Fibroblast of lung (primary cell): Measurements from ENCODE around the gene SHROOM3. TPM values are rescaled to one million over a fixed set of nuclear protein-coding genes. Genes with fewer than 3 reads are reported as not detected.
A peak's percentile ranks its signal among the peaks of the same experiment; 100 is the strongest.

ENCODE experiments used
- DNase-seq, 2 donors: peaks; one replicate each; pipeline versions ENCODE4 v3.0.0 to v3.0.0-alpha.2; 2010; ENCODE audit warnings: low read depth in 2 of 2
- H2AFZ ChIP-seq: 2 replicates; pipeline ENCODE4 v1.5.1; 2012; ENCODE audit warnings: low read length, control low read depth, inconsistent platforms
- H3K27ac ChIP-seq: 2 replicates; pipeline ENCODE4 v1.5.1; 2011; ENCODE audit warnings: low read length, control low read depth; ENCODE audit not compliant: insufficient read depth
- H3K27me3 ChIP-seq: 2 replicates; pipeline ENCODE4 v1.5.1; 2011; ENCODE audit warnings: mild to moderate bottlenecking, low read length; ENCODE audit not compliant: control insufficient read depth, insufficient read depth
- H3K36me3 ChIP-seq: 2 replicates; pipeline ENCODE4 v1.5.1; 2011; ENCODE audit warnings: low read length; ENCODE audit not compliant: control insufficient read depth, insufficient read depth
- H3K4me1 ChIP-seq: 2 replicates; pipeline ENCODE4 v1.5.1; 2011; ENCODE audit warnings: low read length; ENCODE audit not compliant: control insufficient read depth, insufficient read depth; ENCODE audit errors: extremely low read depth
- H3K4me2 ChIP-seq: 2 replicates; pipeline ENCODE4 v1.5.1; 2011; ENCODE audit warnings: low read length, control low read depth; ENCODE audit not compliant: insufficient read depth; ENCODE audit errors: extremely low read depth
- H3K4me3 ChIP-seq, 4 experiments: fragments of 200-600 bp in 1 of 4; sonication (generic) in 1 of 4; replicated peaks in 1 of 4; 2 replicates each; pipeline ENCODE4 v1.5.1; 2011 to 2016; ENCODE audit warnings: low read length in 4 of 4, low read depth in 3 of 4, mild to moderate bottlenecking in 3 of 4, control low read depth in 2 of 4, inconsistent platforms in 1 of 4, mixed read lengths in 1 of 4; ENCODE audit not compliant: insufficient read depth in 1 of 4; ENCODE audit errors: control extremely low read depth in 1 of 4
- H3K79me2 ChIP-seq: 2 replicates; pipeline ENCODE4 v1.5.1; 2012; ENCODE audit warnings: mild to moderate bottlenecking, low read length, inconsistent platforms; ENCODE audit not compliant: control insufficient read depth, insufficient read depth
- H3K9ac ChIP-seq: 2 replicates; pipeline ENCODE4 v1.5.1; 2011; ENCODE audit warnings: mild to moderate bottlenecking, low read length, control low read depth; ENCODE audit not compliant: insufficient read depth
- H3K9me3 ChIP-seq: 2 replicates; pipeline ENCODE4 v1.5.1; 2012; ENCODE audit warnings: low read depth, low read length; ENCODE audit not compliant: control insufficient read depth, insufficient read depth
- H4K20me1 ChIP-seq: 2 replicates; pipeline ENCODE4 v1.5.1; 2011; ENCODE audit warnings: low read length; ENCODE audit not compliant: control insufficient read depth, insufficient read depth; ENCODE audit errors: extremely low read depth
- CTCF ChIP-seq, 2 donors: IDR thresholded peaks in 1 of 2; conservative IDR thresholded peaks in 1 of 2; 1 replicate in 1 of 2; 2 replicates in 1 of 2; pipeline ENCODE4 v1.5.1; 2011 to 2012; ENCODE audit warnings: low read length in 2 of 2, control low read depth in 1 of 2, inconsistent platforms in 1 of 2, low read depth in 1 of 2, mild to moderate bottlenecking in 1 of 2
- EZH2 ChIP-seq: IDR thresholded peaks from 2 replicates; pipeline ENCODE4 v1.5.1; 2012; ENCODE audit warnings: low read length, control low read depth, mild to moderate bottlenecking; ENCODE audit errors: missing control alignments
- polyA plus RNA-seq, 2 donors: library from polyadenylated mRNA; depleted of rRNA in 1 of 2; stranded (reverse) in 1 of 2; unstranded in 1 of 2; fragments of >200 nt; gene quantifications; 2 replicates each; pipeline ENCODE4 v1.2.1, GENCODE V29; 2011 to 2012; ENCODE audit warnings: missing spikeins in 1 of 2
- total RNA-seq: library from RNA; depleted of rRNA; stranded (reverse); fragments of >200 nt; gene quantifications from 2 replicates; pipeline ENCODE4 v1.2.1, GENCODE V29; 2014

The SHROOM3 gene
- total and polyA plus RNA-seq, 2 donors (not counting 1 experiment from before 2014, with no cell fraction given): 9.9 to 23.9 TPM

DNA sequence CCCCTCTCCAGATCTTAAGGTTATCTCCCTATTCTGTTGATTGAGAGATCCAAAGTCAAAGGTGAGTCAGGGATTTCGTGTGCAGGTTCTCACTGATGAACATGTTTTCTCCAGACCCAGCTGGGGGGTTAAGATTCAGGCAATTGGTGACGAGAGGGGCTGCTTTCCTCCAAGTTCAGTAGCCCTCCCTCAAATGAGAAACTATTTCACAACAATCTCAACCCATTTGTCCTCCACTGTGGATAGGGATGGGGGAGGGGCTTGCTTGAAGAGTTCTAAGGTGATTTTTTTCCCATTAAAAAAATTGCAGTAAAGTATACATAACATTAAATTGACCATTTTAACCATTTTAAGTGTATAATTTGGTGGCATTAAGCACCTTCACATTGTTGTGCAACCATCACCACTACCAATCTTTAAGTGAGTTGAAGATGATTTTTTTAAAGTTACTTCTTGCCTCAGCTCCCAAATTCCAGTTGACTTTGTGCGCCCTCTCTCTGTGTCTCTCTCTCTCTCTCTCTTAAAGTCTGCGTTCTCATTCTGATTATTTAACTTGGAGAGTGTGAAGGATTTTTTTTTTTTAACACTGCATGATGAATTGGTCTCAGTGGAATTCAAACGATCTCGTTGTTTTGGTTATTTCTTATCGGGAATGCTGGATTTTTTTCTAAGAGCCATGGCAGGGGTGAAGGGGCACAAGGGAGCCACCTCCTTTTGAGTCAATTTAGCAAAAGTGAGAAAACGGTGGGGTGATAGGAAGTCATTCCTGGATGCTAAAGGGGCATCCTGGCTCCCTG is 175.9 kb downstream of the SHROOM3 start:
- Histone ChIP-seq H3K4me3 (no peak overlapping the region), H3K27me3 (no peaks in the 10 kb centered on the region), H3K36me3 (no peaks in the 10 kb centered on the region), H3K9ac (no peak overlapping the region), H3K4me2 (peak overlapping the region; percentile 11), H3K4me1 (peaks cover 12% of the 10 kb centered on the region), H3K27ac (peak overlapping the region; percentile 29), H3K79me2 (no peaks in the 10 kb centered on the region), H4K20me1 (no peaks in the 10 kb centered on the region), H2AFZ (no peak overlapping the region), H3K9me3 (no peaks in the 10 kb centered on the region)
- peak; percentile 59 to 91 for DNase-seq
- TF ChIP-seq CTCF (conservative IDR thresholded peaks at IDR 0.05 in 1 of 2, IDR thresholded peaks at IDR 0.05 in 1 of 2; ENCODE audit: low read depth in 1 of 2, low read length in 2 of 2): no peak
- TF ChIP-seq EZH2: no peak

DNA sequence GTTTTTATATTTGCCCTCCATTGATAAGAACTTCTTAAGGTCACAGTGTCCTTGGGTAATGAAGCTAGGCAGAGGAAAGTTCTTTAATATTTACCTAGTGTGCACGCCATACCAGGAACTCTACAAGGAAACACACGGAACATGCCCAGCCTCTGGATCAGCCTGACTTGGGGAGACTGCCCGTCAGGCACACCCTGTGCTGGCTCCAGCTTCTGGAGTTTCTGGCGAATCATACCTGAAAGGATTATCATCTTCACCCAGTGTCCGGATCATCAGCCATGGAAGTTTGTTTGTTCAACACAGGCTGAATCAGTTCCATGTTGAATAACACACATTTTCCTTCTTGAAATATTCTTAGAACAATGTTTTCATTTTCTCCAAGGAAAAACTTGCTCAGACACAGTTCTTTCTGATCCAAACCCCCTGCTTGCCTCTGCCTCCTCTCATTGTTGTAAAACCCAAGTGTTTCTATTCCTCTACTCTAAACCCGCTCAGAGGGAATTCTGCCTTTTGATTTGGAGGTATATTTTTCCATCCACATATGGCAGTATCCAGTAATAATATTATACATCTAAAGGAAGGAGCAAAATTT is 176.7 kb downstream of the SHROOM3 start:
- Histone ChIP-seq H3K27ac (peak overlapping the region; percentile 29), H3K4me2 (peak overlapping the region; percentile 9), H3K4me1 (peaks cover 12% of the 10 kb centered on the region), H4K20me1 (no peaks in the 10 kb centered on the region), H3K36me3 (no peaks in the 10 kb centered on the region), H3K9ac (no peak overlapping the region), H2AFZ (no peak overlapping the region), H3K79me2 (no peaks in the 10 kb centered on the region), H3K27me3 (no peaks in the 10 kb centered on the region), H3K9me3 (no peaks in the 10 kb centered on the region), H3K4me3 (no peak overlapping the region)
- peak in 1 of 2 donors; percentile 72 for DNase-seq
- TF ChIP-seq CTCF (conservative IDR thresholded peaks at IDR 0.05 in 1 of 2, IDR thresholded peaks at IDR 0.05 in 1 of 2; ENCODE audit: low read depth in 1 of 2, low read length in 2 of 2) (no peak), EZH2 (no peak)

- H3K79me2 ChIP-seq: no peaks in the 10 kb centered on the region
- H4K20me1 ChIP-seq: no peaks in the 10 kb centered on the region
- no peaks in the 10 kb centered on the region for H3K36me3 ChIP-seq
- H3K9me3 ChIP-seq: no peaks in the 10 kb centered on the region
- H3K4me1 ChIP-seq: peaks cover 11% of the 10 kb centered on the region
- no peak for TF ChIP-seq EZH2
- TF ChIP-seq CTCF (conservative IDR thresholded peaks at IDR 0.05 in 1 of 2, IDR thresholded peaks at IDR 0.05 in 1 of 2; ENCODE audit: low read depth in 1 of 2, low read length in 2 of 2): no peak
- no peaks in the 10 kb centered on the region for H3K27me3 ChIP-seq
- peak overlapping the region; percentile 2 for H3K27ac ChIP-seq
- no peak overlapping the region for H3K4me2 ChIP-seq
- peak; percentile 65 to 86 for DNase-seq
- H2AFZ ChIP-seq: no peak overlapping the region
- H3K4me3 ChIP-seq: no peak overlapping the region
- no peak overlapping the region for H3K9ac ChIP-seq
Measured at GRCh38 chr4:76614589-76614988, 179.6 kb downstream of the SHROOM3 start.
